GM18520 (cell line): ENCODE results near the gene ILKAP.

Experiments used
- ATAC-seq: cut with Tn5 transposase; IDR thresholded peaks from one replicate; pipeline ENCODE4 v1.9.1; 2021; ENCODE audit not compliant: unreplicated experiment

The ILKAP gene

DNA sequence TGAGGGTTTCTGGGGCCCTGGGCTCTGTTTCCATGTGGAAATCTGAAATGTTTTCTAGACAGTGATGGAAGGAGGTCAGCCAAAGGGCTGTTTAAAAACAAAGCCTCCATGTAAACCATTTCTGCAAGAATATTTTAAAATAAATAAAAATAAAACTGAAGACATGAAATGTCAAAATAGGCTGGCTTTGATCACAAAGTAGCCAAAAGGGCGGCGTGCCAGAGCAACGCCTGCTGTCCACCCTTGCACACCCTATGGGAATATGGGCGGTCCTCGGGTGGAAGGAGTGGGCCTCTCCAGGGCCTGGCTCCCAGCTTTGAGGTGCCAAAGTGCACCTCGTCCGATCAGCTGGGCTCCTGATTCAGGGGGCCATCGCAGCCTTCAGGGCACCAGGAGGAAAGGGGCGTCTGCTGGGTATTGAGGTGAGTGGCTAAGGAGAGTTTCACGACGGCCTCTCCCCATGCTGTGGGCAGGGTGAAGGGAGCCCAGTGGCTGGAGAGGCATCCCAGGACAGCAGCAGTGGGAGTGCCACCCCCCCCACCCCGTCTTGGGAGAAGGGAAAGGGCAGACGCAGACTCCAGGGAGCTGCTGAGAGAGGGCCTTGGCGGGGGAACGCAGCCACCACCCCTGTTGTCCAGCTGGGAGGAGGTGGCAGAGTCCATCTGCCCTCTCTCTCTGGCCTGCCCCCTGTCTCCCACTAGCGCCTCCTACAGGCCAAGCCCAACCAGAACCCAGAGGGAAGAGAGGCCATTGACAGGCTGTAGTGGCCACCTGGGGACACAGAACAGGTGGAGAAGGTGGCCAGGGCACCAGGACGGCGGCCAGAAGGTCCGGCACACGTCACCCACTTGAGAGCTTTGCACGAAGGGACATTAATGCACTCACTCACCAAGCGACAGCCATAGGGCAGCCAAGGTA lies 50.5 kb downstream of the ILKAP start:
- ATAC-seq: no peak

DNA sequence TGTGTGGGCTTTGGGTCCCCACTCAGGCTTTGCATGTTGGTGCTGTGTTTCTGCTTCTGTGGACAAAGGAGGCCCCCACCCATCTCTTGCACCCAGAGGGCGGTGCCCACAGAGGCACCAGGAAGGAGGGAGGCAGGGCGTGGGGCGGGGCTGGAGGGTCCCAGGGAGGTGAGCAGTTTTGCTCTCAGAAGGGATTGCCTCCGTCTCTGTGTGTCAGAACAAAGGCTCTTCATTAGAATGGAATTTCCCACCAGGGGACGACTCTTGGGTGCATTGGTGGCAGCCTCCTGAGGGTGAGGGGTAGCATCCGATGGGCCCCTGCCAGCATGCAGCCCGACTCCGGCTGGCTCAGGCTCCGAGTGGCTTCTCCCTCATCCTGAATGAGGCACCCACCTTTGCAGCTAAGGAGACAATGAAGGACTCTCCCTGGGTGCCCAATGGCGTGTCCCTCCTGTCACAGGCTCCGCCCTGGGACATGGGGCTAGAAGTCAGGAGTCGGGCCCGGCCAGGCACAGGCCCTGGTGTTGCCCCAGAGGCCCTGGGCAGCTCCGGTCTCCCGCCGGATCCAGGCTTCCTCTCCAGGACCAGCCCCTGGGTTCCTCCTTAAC lies 51.8 kb downstream of the ILKAP start:
- no peak for ATAC-seq

GRCh38 chr2:238151205-238151604 lies 52.3 kb downstream of the ILKAP start:
- no peak for ATAC-seq

DNA sequence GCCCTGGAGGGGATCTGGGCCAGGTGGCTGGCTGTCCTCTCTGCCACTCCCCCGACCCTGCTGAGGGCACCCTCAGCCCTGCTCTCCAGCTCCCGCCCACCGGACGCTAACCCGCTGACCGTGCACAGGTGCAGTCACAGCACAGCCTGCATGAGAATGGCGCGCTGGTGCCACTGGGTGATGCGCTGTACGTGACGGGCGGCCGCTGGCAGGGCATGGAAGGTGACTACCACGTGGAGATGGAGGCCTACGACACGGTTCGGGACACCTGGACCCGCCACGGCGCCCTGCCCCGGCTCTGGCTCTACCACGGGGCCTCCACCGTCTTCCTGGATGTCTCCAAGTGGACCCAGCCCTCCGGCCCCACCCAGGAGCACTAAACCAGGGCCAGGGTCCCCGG lies 52.8 kb downstream of the ILKAP start:
- ATAC-seq: no peak

DNA sequence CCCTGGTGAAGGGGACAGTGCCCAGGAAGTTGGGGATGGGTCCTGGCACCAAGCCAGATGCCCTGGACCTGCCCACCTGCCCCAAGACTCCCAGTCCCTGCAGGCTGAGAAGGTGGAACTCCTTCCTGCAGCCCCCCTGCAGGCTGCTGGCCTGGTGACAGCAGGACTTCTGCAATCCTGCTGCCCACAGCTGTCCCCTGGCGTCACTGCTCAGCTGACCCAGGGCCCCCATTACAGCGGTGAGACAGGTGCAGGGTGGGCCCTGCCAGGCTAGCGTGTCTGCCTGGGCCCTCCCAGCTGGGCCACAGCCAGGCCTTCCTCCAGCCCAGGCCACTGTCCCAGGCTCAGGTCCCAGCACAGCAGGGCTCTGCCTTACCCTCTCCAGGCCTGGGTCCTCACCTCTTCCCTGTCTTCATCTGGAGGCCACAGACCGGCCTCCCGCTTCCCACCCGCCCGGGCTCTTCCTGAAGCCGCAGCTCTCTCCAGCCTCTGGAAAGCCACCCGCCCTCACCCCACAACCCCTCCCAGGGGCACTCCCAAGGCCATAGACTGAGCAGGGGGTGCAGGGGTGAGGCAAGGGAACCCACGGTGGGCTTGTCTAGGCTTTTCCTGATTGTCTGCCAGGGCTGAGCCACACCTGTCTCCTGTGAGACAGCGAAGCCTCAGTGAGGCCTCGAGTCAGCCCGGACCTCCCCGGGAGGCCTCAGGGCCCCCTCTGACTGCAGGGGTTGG lies 53.5 kb downstream of the ILKAP start:
- ATAC-seq: no peak

GRCh38 chr2:238148981-238149380 lies 54.5 kb downstream of the ILKAP start:
- ATAC-seq: no peak

DNA sequence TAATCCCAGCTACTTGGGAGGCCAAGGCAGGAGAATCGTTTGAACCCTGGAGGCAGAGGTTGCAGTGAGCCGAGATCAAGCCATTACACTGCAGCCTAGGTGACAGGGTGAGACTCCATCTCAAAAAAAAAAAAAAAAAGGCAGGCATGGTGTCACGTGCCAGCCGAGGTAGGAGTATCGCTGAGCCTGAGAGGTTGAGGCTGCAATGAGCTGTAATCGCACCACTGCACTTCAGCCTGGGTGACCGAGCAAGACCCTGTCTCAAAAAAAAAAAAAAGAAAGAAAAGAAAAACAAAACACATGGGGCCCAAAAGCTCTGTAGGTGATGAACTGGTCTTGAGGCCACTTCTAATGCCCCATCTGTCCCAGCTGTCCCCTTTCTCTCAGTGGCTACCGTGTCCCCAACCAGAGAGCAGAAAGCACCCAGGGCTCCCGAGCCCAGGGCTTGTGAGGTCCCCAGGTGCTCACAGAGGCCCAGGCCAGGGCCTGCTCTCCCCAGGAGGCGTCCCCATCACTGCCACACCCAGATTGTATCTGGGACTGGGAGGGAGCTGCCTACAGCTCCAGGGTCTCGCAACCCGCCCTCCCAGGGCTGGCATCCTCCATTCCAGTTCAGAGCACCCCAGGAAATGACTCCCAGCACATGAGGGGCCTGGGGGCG lies 56.5 kb downstream of the ILKAP start:
- no peak for ATAC-seq

- ATAC-seq: no peak
These were observed 57.6 kb downstream of the ILKAP start for GRCh38 chr2:238145851-238146250.

DNA sequence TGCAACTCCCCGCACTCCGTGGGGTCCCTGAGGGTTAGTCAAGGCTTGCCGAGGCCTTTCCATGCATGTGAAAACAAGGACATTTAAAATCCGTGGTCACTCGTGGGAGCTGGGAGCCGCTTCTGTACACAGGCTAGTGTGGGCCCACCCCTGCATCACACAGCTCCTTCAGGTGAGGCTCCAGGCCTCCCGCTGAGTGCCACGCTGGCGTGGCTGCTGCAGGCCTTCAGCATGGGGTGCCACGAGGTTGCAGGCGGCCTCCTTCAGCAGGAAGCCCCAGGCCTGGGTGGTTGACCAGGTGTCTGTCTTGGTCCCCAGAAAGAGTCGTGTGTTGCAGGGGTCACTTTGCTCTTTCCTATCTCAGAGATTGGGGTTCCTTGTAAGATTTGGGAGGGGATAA lies 58.4 kb downstream of the ILKAP start:
- no peak for ATAC-seq

GRCh38 chr2:238144262-238144661 lies 59.2 kb downstream of the ILKAP start:
- no peak for ATAC-seq

DNA sequence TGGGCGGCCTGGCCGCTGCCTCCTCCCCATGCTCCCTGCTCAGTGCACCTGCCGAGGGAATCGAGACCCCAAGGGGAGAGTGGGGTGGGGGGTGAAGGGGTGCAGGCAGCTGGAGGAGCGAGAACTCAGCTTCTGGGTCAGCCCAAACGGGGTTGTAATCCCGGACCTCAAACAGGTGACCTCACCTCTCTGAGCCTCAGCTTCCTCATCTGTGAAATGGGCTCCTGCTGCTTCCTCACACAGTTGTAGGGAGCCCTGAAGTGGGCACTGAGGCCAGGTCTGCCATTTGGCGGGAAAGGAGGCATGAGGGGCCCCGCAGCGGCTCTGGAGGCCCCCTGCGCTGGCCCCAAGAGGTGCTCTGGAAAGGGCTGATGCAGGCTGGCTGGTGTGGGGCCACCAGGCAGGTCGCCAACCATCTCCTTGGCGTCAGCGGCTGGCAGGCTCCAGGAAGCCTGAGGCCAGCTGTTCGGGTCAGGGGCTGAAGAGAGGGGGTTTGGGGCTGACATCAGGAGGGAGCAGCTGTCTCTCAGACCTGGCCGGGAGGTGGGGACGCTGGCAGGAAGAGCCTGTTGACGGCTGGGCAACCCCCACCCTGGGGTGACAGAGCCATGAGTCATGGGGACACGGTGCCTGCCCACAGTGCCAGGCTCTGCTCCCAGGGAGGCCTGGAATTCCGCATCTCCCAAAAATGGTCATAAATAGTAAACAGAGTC lies 60.1 kb downstream of the ILKAP start:
- no peak for ATAC-seq

GRCh38 chr2:238142382-238143205 lies 60.9 kb downstream of the ILKAP start:
- ATAC-seq: no peak

DNA sequence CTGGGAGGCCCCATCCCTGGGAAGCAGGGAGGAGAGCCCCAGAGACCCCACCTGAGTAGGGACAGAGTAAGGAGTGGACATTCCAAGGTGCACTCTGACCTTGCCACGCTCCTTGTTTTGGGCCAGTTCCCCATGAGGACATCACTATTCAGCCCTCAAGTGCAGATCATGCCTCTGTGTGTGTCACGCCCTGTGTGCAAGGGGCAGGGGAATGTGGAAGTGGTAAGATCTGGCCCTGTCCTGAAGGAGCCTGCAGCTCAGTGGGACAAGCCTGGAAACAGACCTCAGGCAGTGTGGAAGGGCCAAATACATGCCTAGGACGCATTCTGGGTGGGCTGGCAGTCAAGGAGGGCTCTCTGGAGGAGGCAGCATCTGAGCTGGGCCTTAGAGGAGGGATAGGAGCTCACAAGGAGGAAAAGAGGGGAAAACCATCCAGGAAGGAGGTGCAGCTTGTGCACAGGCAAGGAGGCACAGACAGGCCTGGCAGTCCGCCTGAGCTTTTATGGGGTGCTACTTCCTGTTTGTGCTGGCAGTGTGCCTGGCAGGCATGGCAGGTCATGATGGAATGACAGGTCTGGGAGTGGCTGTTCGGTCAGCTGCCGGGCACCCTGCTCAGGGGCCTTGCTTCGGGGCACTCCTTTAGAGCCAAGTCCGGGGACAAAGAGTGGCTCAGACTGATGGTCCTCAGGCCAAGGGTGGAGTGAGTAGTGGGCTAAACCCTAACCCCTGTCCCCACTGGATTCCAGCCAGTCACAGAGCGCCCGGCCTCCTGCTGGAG lies 61.8 kb downstream of the ILKAP start:
- ATAC-seq: no peak

GRCh38 chr2:238140721-238141540 lies 62.6 kb downstream of the ILKAP start:
- no peak for ATAC-seq

- ATAC-seq: no peak
These were observed 63.5 kb downstream of the ILKAP start for GRCh38 chr2:238140040-238140439.

DNA sequence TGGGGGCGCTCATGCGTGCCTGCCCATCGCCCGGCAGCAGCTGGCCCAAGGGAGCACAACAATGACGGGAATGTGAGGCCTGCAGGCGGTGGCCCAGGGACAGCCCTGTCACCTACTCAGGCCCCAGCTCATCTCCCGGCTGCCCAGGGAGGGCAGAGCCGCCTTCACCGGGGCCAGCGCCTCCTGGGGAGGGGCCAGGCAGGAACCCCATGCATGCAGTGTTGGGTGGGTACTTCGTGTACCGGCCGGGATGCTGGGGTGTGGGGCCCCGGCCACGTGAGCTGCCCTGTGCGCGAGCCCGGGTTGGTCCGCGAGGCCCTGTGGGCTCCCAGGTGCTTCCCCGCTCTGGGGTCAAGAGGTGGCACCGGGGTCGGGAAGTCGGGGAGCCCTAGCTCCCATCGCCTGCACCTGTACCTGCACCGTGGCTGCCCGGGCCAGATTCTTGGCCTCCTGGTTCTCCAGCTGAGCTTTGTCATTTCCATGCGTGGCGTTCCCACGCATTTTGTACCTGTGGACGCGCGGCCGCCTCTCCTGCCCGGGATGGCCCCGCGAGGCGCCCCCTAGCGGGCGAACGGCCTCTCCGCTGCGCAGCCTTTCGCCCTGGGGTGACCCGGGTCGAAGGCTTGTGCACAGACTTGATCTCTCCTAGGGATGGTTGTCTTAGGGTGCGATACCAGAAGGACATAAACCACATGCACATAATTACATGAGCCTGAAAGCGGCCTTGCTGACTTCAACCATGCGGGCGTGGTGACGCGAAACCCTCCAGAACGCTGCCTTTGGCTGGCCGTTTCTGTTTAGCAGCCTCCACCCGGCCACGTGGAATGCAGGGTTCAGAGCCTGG lies 64.1 kb downstream of the ILKAP start:
- ATAC-seq: no peak
